Cardiac muscle cell (in vitro differentiated cells and primary cell): ENCODE results near the gene STX7. TPM values are rescaled to one million over a fixed set of nuclear protein-coding genes. Genes with fewer than 3 reads are reported as not detected.

Experiments used
- DNase-seq, 2 donors: peaks; one replicate each; pipeline versions ENCODE4 v3.0.0 to v3.0.0-alpha.2; 2010 to 2017; ENCODE audit warnings: low read depth in 1 of 2, low spot score in 1 of 2
- H3K27ac ChIP-seq: fragments of 200-600 bp; sonication (generic); 2 replicates; pipeline ENCODE4 v1.5.1; 2016
- H3K27me3 ChIP-seq: fragments of 200-600 bp; sonication (generic); 2 replicates; pipeline ENCODE4 v1.6.0; 2016; ENCODE audit warnings: control low read depth
- H3K36me3 ChIP-seq: fragments of 200-600 bp; sonication (generic); 2 replicates; pipeline ENCODE4 v1.5.1; 2016; ENCODE audit warnings: control low read depth
- H3K4me1 ChIP-seq: fragments of 200-600 bp; sonication (generic); 2 replicates; pipeline ENCODE4 v1.8.1; 2017; ENCODE audit warnings: low read depth, mild to moderate bottlenecking, mixed run types
- H3K4me3 ChIP-seq: fragments of 200-600 bp; sonication (generic); 2 replicates; pipeline ENCODE4 v1.5.1; 2016; ENCODE audit warnings: mild to moderate bottlenecking
- H3K9me3 ChIP-seq: fragments of 200-600 bp; sonication (generic); 2 replicates; pipeline ENCODE4 v1.5.1; 2017; ENCODE audit warnings: low read depth, mild to moderate bottlenecking, control low read depth
- polyA plus RNA-seq: library from polyadenylated mRNA; unstranded; fragments of >200 nt; fragmentation: Nextera tagmentation; extraction: Ambion mirVana; gene quantifications from 2 replicates; pipeline ENCODE4 v1.2.1, GENCODE V29; 2016
- total RNA-seq: library from RNA; depleted of rRNA; stranded (reverse); fragments of >200 nt; gene quantifications from 2 replicates; pipeline ENCODE4 v1.2.3, GENCODE V29; 2016
- TF ChIP-seq, protein P1 (sequence below): IDR thresholded peaks from 2 replicates; pipeline ENCODE4 v1.5.1; 2012; ENCODE audit warnings: low read depth, mild to moderate bottlenecking, low read length

The STX7 gene
- total and polyA plus RNA-seq, 2 experiments from 2014 or later, result 28.6 to 37.2 TPM

GRCh38 chr6:132423839-132424238 lies 89.1 kb downstream of the STX7 start:
- H3K36me3 ChIP-seq, result no peaks in the 10 kb centered on the region
- TF ChIP-seq, protein P1, sequence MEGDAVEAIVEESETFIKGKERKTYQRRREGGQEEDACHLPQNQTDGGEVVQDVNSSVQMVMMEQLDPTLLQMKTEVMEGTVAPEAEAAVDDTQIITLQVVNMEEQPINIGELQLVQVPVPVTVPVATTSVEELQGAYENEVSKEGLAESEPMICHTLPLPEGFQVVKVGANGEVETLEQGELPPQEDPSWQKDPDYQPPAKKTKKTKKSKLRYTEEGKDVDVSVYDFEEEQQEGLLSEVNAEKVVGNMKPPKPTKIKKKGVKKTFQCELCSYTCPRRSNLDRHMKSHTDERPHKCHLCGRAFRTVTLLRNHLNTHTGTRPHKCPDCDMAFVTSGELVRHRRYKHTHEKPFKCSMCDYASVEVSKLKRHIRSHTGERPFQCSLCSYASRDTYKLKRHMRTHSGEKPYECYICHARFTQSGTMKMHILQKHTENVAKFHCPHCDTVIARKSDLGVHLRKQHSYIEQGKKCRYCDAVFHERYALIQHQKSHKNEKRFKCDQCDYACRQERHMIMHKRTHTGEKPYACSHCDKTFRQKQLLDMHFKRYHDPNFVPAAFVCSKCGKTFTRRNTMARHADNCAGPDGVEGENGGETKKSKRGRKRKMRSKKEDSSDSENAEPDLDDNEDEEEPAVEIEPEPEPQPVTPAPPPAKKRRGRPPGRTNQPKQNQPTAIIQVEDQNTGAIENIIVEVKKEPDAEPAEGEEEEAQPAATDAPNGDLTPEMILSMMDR, result no peak
- H3K27me3 ChIP-seq, result no peaks in the 10 kb centered on the region
- no peak overlapping the region for H3K27ac ChIP-seq
- H3K4me3 ChIP-seq, result no peak overlapping the region
- H3K4me1 ChIP-seq, result no peaks in the 10 kb centered on the region
- no peak for DNase-seq
- H3K9me3 ChIP-seq, result no peaks in the 10 kb centered on the region

- no peak overlapping the region for H3K4me3 ChIP-seq
- DNase-seq, result no peak
Observed at GRCh38 chr6:132418235-132418965, 94.5 kb downstream of the STX7 start.

DNA sequence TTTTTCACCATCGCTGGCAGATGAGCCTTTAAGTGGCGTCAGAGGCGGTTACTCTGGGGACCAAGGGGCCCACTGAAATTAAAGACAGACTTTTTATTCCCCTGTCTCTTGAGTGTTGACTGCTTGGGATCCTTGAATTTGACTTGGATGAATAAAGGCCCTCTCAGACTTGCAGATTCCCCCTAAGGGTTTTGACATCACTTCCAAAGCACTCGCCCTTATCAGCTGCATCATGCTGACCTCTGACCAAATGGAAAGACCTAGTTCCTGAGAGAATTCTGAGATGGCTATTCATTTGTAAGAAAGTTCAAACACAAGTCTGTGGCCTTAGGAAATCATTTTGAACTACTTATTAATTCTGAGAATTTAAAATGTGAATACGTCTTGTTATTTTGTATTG lies 98.2 kb downstream of the STX7 start:
- Histone ChIP-seq H3K27ac (no peak overlapping the region), H3K4me1 (no peaks in the 10 kb centered on the region)
- no peak for DNase-seq

More at GRCh38 chr6:132418235-132418965, 94.5 kb downstream of the STX7 start:
- no peaks in the 10 kb centered on the region for H3K36me3 ChIP-seq
- H3K27me3 ChIP-seq, result no peaks in the 10 kb centered on the region
- H3K9me3 ChIP-seq, result no peaks in the 10 kb centered on the region
- H3K4me1 ChIP-seq, result no peaks in the 10 kb centered on the region
- TF ChIP-seq, protein P1, result no peak
- no peak overlapping the region for H3K27ac ChIP-seq

DNA sequence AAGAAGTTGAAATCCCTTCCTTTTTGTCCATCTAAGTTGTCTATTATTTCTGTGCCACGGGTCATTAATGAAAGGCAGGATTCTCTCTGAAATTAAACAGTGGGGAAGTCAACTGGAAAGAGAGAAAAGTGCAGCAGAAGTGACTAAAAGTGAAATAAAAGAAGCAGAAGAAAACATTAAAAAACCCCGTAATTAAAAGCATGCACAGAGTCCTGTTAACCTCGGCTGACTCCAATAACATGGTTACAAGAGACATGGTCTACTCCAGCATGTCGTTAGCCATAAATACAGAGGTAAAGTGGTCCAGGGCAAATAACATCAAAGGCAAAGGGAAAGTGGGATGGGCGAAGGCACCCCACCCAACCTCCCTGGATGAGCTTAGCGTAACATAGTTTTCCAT lies 98.6 kb downstream of the STX7 start:
- TF ChIP-seq, protein P1, result no peak

More for the DNA sequence above, 98.2 kb downstream of the STX7 start:
- Histone ChIP-seq H3K4me3 (no peak overlapping the region), H3K27me3 (no peaks in the 10 kb centered on the region), H3K9me3 (no peaks in the 10 kb centered on the region), H3K36me3 (no peaks in the 10 kb centered on the region)
- TF ChIP-seq, protein P1, result no peak

GRCh38 chr6:132413499-132413802 lies 99.5 kb downstream of the STX7 start:
- H3K4me1 ChIP-seq, result no peaks in the 10 kb centered on the region
- no peaks in the 10 kb centered on the region for H3K9me3 ChIP-seq
- TF ChIP-seq, protein P1, result no peak
- no peaks in the 10 kb centered on the region for H3K36me3 ChIP-seq
- no peak overlapping the region for H3K4me3 ChIP-seq
- no peaks in the 10 kb centered on the region for H3K27me3 ChIP-seq
- H3K27ac ChIP-seq, result no peak overlapping the region
- no peak for DNase-seq

More for the DNA sequence above, 98.6 kb downstream of the STX7 start:
- Histone ChIP-seq H3K4me1 (no peaks in the 10 kb centered on the region), H3K9me3 (no peaks in the 10 kb centered on the region), H3K4me3 (no peak overlapping the region), H3K27ac (no peak overlapping the region), H3K27me3 (no peaks in the 10 kb centered on the region), H3K36me3 (no peaks in the 10 kb centered on the region)
- DNase-seq, result no peak
